Activated CD4-positive, alpha-beta T cell treated with anti-CD3 and anti-CD28 coated beads, Interleukin-2, amount 10 ng/mL, durations not matched to agents 7 days and 5 days (primary cell): ENCODE data around the gene NPHP1. TPM values are rescaled to one million over a fixed set of nuclear protein-coding genes. Genes with fewer than 3 reads are reported as not detected.
"Not testable (repeated sequence)": the region's sequence is repeated elsewhere in the genome, so short reads cannot be mapped to it uniquely, and the experiment has no call there.

ENCODE experiments used
- CTCF ChIA-PET: fragments of 350-600 bp; sonication (Branson Sonifier 250); formaldehyde crosslinking; loops from one replicate; lab custom pipeline; 2021; ENCODE audit warnings: antibody characterized with exemption; lab: Charles Lee
- POLR2A ChIA-PET: fragments of 350-600 bp; sonication (Branson Sonifier 250); formaldehyde crosslinking; loops from one replicate; lab custom pipeline; 2021; ENCODE audit warnings: antibody characterized with exemption; lab: Charles Lee
- DNase-seq: peaks from one replicate; pipeline ENCODE4 v3.0.0-alpha.2; 2020
- H3K27ac Mint-ChIP-seq: one replicate; pipeline ENCODE4 v1.8.0; 2021; ENCODE audit warnings: mild to moderate bottlenecking, moderate library complexity, mixed read lengths
- H3K27me3 Mint-ChIP-seq: one replicate; pipeline ENCODE4 v1.8.0; 2021; ENCODE audit warnings: mixed read lengths
- H3K36me3 Mint-ChIP-seq: one replicate; pipeline ENCODE4 v1.8.0; 2021; ENCODE audit warnings: low read depth, mixed read lengths
- H3K4me1 Mint-ChIP-seq: one replicate; pipeline ENCODE4 v1.8.0; 2021; ENCODE audit warnings: mixed read lengths
- H3K4me3 Mint-ChIP-seq: one replicate; pipeline ENCODE4 v1.8.0; 2021; ENCODE audit warnings: mild to moderate bottlenecking, moderate library complexity, mixed read lengths
- H3K9me3 Mint-ChIP-seq: one replicate; pipeline ENCODE4 v1.8.0; 2021; ENCODE audit warnings: mixed read lengths
- total RNA-seq, 2 experiments: library from RNA; stranded (reverse); gene quantifications; one replicate each; pipeline ENCODE4 v1.2.3, GENCODE V29; 2021

Gene NPHP1
- total RNA-seq: under 1 TPM; 0.17 to 0.27 TPM

DNA sequence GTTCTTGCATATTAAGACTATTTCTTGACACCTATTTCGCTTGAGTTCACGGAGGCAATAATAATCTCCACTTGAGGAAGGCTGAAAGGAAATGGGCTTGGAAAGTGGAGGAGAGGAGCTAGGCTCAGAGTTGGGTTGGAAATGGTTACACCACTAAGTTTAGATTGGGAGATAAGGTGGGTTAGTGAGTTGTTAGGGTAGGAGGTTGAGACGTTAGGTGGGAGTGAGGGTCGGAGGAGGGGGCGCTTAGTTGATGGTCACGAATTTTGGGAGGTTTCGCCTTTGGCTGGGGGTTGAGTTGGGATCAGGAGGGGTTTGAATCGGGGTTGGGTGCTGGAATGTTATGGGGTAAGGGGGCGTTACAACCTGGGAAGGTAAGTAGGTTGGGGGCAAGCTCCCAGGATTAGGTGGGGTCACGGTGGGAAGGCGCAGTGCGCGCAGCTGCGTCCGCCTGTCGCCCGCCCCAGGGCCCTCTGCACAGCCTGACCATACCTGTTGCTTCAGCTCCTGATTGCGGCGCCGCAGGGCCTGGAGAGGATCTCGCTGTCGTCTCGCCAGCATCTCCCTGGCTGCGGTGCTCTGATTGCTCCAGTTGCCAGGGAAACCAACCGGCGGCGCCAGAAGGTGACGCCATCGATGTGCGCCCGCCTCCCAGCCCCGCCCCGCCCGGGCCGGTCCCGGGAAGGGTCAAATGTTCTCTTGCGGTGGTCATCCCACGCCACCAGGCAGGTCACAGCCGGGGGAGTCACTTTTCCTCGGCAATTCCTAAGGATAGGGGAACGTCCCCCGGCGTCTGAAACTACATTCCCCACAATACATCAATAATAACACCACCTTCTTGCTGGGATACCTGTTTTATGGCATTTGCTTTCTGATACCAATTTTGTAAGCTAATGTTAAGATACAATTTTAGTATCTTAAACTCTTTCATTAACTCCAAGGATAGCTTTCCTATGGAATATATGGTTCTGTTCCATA lies at the start of gene NPHP1:
Gene NPHP1, minus strand, starts transcription at position 606 of the 978 bp plus-strand sequence. Its CDS starts 45 bp downstream, at position 561.
- peak; percentile 85 for DNase-seq
- Mint-ChIP-seq H3K36me3 (peaks cover 12% of the 10 kb centered on the region), H3K27me3 (peaks cover 4% of the 10 kb centered on the region), H3K9me3 (no peaks in the 10 kb centered on the region), H3K4me3 (peak within 1 kb of the TSS; percentile 79), H3K27ac (peak within 1 kb of the TSS; percentile 85), H3K4me1 (peaks cover 28% of the 10 kb centered on the region)
- ChIA-PET CTCF (no interaction called here), POLR2A (no interaction called here)

DNA sequence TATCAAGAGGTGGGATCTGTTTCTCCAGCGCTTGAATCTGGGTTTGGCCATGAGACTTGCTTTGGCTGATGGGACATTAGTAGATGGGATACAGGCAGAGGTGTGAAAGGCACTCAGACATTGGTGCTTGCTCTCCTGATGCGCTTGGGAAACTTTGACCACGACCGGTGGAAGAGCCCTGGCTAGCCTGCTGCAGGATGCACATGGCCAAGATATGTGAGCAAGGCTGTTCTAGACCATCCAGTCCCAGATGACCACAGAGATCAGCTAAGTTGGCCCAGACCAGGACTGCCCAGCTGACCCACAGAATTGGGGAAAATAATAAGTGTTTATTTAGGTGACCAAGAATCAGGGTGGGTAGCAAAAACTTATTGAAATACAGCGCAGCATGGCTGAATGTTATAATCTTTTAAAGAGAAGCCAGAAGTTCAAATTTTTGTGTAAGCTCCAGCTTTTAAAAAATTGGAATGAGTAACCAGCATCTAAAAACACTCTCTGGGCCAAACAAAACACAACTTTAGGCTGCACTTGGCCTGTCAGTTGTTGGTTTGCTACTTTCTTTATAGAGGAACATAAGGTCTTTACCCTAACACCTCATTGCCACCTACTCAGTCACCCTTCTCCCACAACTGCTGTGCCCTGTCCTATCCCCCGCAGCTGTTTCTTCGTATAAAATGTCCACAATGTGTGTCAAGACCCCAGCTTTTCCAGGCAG lies 43.4 kb upstream of the NPHP1 start:
- POLR2A ChIA-PET, H3K9me3 Mint-ChIP-seq, H3K27me3 Mint-ChIP-seq, DNase-seq, CTCF ChIA-PET, H3K4me1 Mint-ChIP-seq, H3K27ac Mint-ChIP-seq, H3K4me3 Mint-ChIP-seq, H3K36me3 Mint-ChIP-seq: not testable (repeated sequence)

DNA sequence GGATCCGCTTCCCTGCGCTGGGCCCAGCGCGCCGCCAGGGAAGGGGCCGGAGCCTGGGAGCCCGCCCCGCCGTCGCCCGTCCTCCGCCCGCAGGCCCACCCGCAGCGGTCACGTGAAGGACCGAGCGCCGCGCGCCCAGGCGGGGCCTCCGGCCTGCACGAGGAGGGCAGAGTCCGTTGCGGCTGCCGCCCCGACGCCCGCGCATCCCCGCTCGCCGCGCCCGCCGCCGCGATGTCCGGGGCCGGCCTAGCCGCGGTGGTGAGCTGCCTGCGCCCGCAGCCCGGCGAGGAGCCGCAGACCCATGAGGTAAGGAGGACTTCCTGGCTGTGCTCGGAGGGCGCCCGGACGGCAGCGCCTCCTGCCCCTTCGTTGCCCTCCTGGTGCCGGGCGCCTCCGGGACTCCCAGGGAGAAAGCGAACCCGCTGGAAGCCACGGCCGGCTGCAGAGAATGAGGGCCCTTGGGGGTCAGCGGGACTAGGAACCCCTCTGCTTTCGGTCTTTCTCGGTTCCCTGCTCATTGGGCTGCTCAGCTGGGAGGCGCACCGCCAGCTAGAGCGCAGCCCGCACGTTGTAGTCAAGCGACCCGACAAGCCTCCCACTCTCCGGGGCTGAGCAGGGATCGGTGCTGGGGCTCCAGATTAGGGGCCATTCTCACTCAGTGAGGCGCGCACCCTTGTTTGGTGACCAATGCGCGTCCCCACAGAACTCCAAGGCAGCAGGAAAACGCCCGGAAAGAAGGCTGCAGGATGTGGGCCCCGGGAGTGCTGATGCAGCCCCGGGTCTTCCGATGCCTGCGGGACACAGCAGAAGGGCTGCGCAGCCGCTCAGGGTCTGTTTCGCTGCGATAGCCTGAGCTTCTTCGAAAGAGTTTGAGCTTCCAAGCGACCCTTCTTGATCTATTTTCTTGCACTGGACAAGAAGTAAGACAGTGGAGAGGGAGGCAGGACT lies 40.9 kb upstream of the NPHP1 start:
- H3K27me3 Mint-ChIP-seq, H3K4me1 Mint-ChIP-seq, H3K27ac Mint-ChIP-seq, DNase-seq, H3K9me3 Mint-ChIP-seq, POLR2A ChIA-PET, H3K36me3 Mint-ChIP-seq, CTCF ChIA-PET, H3K4me3 Mint-ChIP-seq: not testable (repeated sequence)

DNA sequence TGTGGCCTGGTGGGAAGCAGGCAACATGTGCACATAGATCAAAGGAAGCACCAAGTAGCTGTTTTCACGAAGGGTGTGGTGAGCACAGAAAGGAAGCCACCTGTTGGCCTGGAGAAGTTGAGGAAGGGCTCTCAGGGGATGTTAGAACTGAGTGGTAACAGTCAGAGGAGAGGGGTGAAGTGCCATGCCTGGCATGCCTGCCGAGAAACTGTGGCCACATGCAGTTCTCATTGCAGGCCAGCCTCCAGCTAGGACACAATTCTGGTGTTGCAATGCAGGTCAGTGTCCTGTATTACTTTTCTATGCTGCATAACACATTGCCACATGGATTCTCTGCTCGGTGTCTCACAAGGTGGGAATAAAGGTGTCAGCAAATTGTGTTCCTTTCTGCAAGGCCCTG lies 38.5 kb upstream of the NPHP1 start:
- H3K4me1 Mint-ChIP-seq, DNase-seq, CTCF ChIA-PET, H3K4me3 Mint-ChIP-seq, POLR2A ChIA-PET, H3K9me3 Mint-ChIP-seq, H3K36me3 Mint-ChIP-seq, H3K27me3 Mint-ChIP-seq, H3K27ac Mint-ChIP-seq: not testable (repeated sequence)

DNA sequence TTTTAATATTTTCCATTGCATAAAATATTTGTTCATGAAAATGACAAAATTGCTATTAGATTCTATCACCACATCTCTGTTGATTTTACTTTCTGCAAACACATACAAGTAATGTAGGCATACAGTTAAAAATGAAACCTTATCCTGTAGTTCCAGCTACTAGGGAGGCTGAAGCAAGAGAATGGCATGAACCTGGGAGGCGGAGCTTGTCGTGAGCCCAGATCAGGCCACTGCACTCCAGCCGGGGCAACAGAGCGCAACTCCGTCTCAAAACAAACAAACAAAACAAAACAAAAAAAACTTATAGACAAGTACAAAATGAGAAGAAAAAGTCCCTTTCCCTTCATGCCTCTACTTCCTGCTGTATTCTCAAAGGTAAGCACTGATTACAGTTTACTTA lies 29.7 kb upstream of the NPHP1 start:
- DNase-seq, H3K27me3 Mint-ChIP-seq, POLR2A ChIA-PET: not testable (repeated sequence)

DNA sequence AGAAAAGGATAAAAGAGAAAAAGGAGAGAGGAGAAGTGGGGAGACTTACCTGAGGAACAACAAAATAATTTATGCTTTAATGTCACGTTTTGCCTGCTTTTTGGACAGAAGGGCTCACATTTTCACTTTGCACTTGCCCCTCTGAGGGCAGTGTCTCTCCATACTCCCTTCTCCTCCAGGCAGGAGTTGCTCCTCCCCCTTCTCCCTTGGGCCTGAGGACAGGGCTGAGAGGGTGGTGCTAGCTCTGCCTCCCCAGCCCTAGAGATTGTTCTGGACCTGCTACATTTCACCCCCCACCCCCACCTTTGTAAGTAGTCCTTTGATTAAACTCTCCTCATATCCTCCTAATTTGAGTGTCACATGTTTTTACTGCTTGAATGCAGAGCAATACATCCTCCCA lies 25.1 kb upstream of the NPHP1 start:
- not testable (repeated sequence) for H3K27ac Mint-ChIP-seq

More for the DNA sequence above, 29.7 kb upstream of the NPHP1 start:
- H3K9me3 Mint-ChIP-seq, H3K27ac Mint-ChIP-seq, H3K4me3 Mint-ChIP-seq, H3K36me3 Mint-ChIP-seq, CTCF ChIA-PET, H3K4me1 Mint-ChIP-seq: not testable (repeated sequence)

DNA sequence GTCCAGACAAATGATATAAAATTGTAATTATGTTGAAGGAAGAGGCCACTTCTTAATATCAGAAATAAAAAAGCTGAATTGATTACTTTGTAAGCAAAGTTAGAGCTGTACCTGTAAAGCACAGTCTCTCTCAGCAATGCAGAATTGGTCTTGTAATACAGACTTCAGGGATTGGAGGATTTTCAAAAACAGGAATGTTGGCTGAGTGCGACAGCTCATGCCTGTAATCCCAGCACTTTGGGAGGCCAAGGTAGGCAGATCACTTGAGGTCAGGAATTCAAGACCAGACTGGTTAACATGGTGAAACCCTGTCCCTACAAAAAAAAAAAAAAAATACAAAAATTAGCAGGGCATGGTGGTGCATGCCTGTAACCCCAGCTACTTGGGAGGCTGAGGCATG lies 17.8 kb upstream of the NPHP1 start:
- H3K27ac Mint-ChIP-seq, CTCF ChIA-PET, POLR2A ChIA-PET, H3K4me3 Mint-ChIP-seq, H3K4me1 Mint-ChIP-seq, H3K36me3 Mint-ChIP-seq, DNase-seq, H3K9me3 Mint-ChIP-seq: not testable (repeated sequence)
- H3K27me3 Mint-ChIP-seq: peaks cover 49% of the 10 kb centered on the region

More for the DNA sequence above, 25.1 kb upstream of the NPHP1 start:
- DNase-seq, H3K9me3 Mint-ChIP-seq, CTCF ChIA-PET, H3K36me3 Mint-ChIP-seq, H3K4me3 Mint-ChIP-seq, H3K4me1 Mint-ChIP-seq, POLR2A ChIA-PET: not testable (repeated sequence)
- peaks cover 24% of the 10 kb centered on the region for H3K27me3 Mint-ChIP-seq

DNA sequence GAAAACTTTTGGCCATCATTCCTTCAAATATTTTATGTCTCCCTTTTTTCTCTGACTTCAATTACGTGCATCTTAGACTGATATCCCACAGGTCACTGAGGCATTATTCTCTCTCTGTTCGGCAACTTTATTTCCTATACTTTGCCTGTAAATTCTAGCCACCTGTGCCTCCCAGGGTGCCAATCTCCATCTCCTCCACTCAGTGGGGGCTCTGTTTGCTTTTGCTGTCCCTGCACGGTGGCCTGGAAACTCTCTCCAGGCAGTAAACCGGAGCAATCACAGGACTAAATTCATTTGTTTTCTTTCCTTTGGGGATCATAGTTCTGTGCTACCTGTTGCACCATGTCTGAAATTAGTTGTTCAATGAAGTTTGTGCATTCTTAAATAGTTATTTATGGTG lies 17.1 kb upstream of the NPHP1 start:
- no peaks in the 10 kb centered on the region for H3K9me3 Mint-ChIP-seq
- no peak overlapping the region for H3K4me3 Mint-ChIP-seq
- H3K27me3 Mint-ChIP-seq: peaks cover 45% of the 10 kb centered on the region
- DNase-seq: no peak
- ChIA-PET POLR2A (no interaction called here), CTCF (no interaction called here)
- no peak overlapping the region for H3K27ac Mint-ChIP-seq
- no peaks in the 10 kb centered on the region for H3K36me3 Mint-ChIP-seq
- H3K4me1 Mint-ChIP-seq: no peaks in the 10 kb centered on the region

DNA sequence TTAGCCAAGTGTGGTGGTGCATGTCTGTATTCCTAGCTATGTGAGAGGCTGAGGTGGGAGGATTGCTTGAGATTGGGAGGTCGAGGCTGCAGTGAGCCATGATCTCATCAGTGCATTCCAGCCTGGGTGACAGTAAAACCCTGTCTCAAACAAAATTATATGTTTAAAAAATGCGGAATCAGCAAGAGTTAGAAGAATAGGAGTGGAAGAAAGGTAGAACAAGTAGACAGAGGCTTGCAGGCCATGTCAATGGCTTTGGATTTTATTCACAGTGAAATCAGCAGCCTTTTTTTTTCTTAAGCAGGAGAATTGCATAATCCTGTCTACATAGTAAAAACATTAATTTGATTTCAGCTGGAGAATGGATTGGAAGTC lies 15.4 kb upstream of the NPHP1 start:
- Mint-ChIP-seq H3K27me3 (peaks cover 52% of the 10 kb centered on the region), H3K4me1 (no peaks in the 10 kb centered on the region)
- CTCF ChIA-PET: no interaction called here

DNA sequence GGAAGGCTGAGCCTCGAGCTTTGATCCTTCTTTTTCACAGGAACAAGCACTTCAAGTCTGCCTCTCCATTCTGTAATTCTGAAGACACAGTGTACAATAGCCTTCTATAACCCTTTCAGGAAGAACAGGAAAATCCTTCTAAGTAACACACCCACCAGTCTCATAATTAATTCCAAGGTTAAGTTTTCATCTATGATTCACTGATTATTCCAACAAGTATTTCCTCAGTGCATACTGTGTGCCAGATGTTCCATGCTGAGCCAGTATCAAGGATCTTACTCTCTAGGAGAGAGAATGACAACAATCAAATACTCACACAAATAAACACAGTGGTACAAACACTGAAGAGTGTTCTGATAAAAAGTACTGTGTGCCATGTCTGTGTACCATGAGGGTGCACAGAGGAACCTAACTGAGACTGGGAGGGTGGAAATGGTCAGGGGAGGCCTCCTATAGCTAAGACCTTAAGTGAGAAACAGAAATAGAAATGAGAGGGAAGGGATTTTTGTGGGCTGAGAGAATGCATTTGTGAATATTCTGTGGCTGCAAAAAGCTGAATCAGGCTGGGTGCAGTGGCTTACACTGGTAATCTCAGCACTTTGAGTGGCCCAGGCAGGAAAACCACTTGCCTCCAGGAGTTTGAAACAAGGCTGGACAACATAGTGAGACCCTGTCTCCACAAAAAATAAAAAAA lies 14.8 kb upstream of the NPHP1 start:
- Mint-ChIP-seq H3K4me1 (no peaks in the 10 kb centered on the region), H3K27ac (no peak overlapping the region), H3K27me3 (peaks cover 56% of the 10 kb centered on the region), H3K36me3 (no peaks in the 10 kb centered on the region), H3K9me3 (no peaks in the 10 kb centered on the region), H3K4me3 (no peak overlapping the region)
- POLR2A ChIA-PET: no interaction called here
- CTCF ChIA-PET: no interaction called here
- no peak for DNase-seq

More for the DNA sequence above, 15.4 kb upstream of the NPHP1 start:
- Mint-ChIP-seq H3K9me3 (no peaks in the 10 kb centered on the region), H3K27ac (no peak overlapping the region), H3K36me3 (no peaks in the 10 kb centered on the region), H3K4me3 (no peak overlapping the region)
- DNase-seq: no peak
- POLR2A ChIA-PET: no interaction called here

DNA sequence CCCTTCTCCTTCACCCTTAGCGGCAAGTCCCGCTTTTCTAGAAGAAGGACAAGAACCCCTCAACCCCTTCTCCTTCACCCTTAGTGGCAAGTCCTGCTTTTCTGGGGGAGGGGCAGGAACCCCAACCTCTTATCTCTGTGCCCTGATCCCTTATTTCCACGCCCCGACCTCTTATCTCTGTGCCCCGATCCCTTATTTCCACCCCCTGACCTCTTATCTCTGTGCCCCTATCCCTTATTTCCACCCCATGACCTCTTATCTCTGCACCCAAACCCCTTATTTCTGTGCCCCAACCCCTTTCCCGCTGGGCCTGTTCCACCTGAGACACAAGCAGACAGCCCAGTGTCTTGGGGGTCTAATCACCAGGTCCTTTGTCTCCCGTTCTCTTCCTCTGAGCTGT lies 14.1 kb upstream of the NPHP1 start:
- H3K9me3 Mint-ChIP-seq, H3K27ac Mint-ChIP-seq, H3K4me3 Mint-ChIP-seq, CTCF ChIA-PET, H3K4me1 Mint-ChIP-seq, POLR2A ChIA-PET, H3K36me3 Mint-ChIP-seq, DNase-seq: not testable (repeated sequence)
- H3K27me3 Mint-ChIP-seq: peaks cover 61% of the 10 kb centered on the region

DNA sequence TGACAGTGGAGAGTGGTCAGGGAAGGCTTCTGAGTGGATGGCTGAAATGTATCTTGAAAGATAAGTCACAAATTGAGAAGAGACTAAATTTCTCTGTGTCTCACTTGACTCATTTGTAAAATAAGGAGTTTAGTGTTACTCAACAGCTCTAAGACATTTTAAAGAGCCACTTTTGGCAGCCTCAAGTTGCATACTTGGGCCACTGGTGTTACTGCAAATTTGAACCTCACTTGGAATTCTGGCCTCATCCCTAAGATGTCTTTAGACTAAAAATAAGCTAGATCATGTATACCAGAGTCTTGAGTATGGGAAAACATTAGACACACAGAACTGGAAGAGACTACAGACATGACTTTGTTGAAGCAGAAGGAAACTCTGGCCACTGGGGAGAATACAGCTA lies 12.0 kb upstream of the NPHP1 start:
- H3K4me1 Mint-ChIP-seq: peaks cover 4% of the 10 kb centered on the region
- peaks cover 4% of the 10 kb centered on the region for H3K36me3 Mint-ChIP-seq
- ChIA-PET POLR2A (no interaction called here), CTCF (no interaction called here)
- no peak overlapping the region for H3K4me3 Mint-ChIP-seq
- H3K27ac Mint-ChIP-seq: no peak overlapping the region
- H3K27me3 Mint-ChIP-seq: peaks cover 53% of the 10 kb centered on the region
- DNase-seq: no peak
- peaks cover 3% of the 10 kb centered on the region for H3K9me3 Mint-ChIP-seq
